ENCODE results near the gene CPNE7.

Gene CPNE7

DNA sequence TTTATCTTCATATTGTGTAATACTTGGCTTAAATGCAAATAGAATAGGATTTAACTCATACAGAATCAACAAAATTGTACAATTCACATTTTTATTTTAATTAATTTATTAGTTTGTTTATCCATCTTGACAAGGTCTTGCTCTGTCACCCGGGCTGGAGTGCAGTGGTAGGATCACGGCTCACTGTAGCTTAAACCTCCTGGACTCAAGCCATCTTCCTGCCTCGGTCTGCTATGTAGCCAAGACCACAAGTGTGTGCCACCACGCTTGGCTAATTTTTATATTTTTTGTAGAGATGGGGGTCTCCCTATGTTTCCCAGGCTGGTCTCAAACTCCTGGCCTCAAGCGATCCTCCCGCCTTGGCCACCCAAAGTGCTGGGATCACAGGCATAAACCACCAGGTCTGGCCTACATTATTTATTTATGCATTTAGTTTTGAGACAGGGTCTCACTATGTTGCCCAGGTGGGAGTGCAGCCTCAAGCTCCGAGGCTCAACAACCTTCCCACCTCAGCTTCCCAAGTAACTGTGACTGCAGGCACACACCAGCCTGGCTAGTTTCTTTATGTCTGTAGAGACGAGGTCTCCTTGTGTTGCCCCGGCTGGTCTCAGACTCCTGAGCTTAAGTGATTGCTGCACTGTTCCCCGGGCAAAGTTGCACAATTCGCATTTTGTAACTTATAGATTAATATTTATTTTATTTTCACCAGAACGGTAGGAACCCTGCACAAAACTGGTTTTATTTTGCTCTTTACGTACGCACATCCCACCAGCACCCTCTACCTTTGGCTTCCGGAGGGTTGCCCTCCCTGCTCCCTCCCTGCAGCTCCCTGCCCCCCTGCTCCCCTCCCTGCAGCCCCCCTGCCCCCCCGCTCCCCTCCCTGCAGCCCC, 42.8 kb downstream of the CPNE7 start:
- TF ChIP-seq, protein P1, sequence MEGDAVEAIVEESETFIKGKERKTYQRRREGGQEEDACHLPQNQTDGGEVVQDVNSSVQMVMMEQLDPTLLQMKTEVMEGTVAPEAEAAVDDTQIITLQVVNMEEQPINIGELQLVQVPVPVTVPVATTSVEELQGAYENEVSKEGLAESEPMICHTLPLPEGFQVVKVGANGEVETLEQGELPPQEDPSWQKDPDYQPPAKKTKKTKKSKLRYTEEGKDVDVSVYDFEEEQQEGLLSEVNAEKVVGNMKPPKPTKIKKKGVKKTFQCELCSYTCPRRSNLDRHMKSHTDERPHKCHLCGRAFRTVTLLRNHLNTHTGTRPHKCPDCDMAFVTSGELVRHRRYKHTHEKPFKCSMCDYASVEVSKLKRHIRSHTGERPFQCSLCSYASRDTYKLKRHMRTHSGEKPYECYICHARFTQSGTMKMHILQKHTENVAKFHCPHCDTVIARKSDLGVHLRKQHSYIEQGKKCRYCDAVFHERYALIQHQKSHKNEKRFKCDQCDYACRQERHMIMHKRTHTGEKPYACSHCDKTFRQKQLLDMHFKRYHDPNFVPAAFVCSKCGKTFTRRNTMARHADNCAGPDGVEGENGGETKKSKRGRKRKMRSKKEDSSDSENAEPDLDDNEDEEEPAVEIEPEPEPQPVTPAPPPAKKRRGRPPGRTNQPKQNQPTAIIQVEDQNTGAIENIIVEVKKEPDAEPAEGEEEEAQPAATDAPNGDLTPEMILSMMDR (conservative IDR thresholded peaks at IDR 0.05; ENCODE audit: low read depth): no peak
- H3K27ac ChIP-seq: peak overlapping the region; percentile 46
- DNase-seq (ENCODE audit: low spot score): no peak
- CTCF ChIA-PET: interaction anchor here (0.7 to 1.1 kb wide), 2 partner anchors 19 to 40 kb away, joined by 3 read pairs; no protein-coding TSS in a partner anchor
- POLR2A ChIA-PET (ENCODE audit: low non-redundant PET): no interaction called here

DNA sequence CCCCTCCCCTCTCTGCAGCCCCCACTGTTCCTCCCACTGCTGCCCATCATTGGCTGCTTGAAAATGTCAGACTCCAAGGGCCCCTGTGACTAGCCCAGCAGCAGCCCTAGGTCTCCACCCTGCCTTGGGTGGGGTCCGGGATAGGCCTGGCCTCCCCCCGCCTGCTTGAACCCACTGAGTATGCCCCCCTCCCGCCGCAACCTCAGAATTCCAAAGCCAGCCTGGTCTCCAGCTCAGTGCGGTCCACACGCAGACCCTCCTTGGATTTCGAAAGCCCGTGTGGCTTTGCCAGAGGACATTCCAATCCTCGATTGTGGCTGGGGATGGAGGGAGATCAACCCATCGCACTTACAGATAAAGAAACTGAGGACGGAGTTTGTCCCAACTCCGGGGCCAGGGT, 44.3 kb downstream of the CPNE7 start:
- H3K27ac ChIP-seq: no peak overlapping the region
- TF ChIP-seq, protein P1 (conservative IDR thresholded peaks at IDR 0.05; ENCODE audit: low read depth): no peak
- DNase-seq (ENCODE audit: low spot score): no peak
- CTCF ChIA-PET: no interaction called here
- POLR2A ChIA-PET (ENCODE audit: low non-redundant PET): no interaction called here

DNA sequence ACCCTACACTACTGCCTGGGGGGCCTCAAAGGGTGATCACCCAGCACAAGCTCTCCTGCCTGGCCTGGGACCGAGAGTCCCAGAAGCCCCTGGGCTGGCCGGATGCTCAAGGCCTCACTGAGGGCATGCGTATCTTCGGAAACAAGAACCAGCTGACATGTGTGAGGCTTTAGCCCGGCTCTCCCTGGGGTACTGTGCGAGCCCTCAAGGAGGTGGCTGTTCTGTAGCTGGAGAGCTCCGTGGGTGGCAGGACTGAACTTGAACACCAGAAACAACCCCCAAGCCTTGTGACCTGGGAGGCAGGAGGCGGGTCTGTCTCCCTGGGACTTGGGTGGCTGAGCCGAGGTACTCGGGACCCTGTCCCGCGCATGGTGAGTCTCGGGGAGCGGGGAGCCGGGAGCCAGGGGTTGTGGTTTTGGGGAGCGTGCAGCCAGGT, 44.9 kb downstream of the CPNE7 start:
- ChIA-PET CTCF (no interaction called here), POLR2A (ENCODE audit: low non-redundant PET) (no interaction called here)
- TF ChIP-seq, protein P1 (conservative IDR thresholded peaks at IDR 0.05; ENCODE audit: low read depth): no peak
- DNase-seq (ENCODE audit: low spot score): no peak
- no peak overlapping the region for H3K27ac ChIP-seq

DNA sequence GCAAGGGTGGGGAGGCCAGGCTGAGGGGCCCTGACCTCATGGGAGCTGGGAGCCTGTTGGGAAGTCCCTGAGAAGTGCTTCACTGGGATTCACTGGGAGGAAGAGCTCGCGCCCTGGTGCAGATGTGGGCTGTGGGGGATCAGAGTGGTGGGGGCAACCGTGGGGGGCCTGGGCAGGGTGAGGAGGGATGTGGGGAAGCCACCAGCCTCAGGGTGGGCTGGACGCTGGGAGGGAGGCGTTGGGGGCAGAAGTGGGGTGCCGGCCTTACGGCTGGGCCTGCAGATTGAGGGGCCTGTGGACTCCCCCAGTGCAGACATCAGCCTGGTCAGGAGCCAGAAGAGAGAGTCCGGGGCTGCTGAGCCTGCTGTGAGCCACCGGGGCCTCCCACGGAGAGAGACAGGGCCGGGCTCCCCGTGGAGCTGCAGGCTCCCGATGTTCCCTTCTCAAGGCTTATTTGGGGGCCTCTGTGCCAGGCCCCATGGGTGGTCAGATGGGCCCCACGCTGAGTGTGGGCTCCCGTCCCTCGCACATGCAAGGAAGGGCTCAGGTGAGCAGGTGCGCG, 45.7 kb downstream of the CPNE7 start:
- no peak for DNase-seq (ENCODE audit: low spot score)
- no peak overlapping the region for H3K27ac ChIP-seq
- POLR2A ChIA-PET (ENCODE audit: low non-redundant PET): interaction anchor here (0.6 kb wide), 1 partner anchor 61 kb away, joined by 3 read pairs; no protein-coding TSS in a partner anchor
- TF ChIP-seq, protein P1 (conservative IDR thresholded peaks at IDR 0.05; ENCODE audit: low read depth): no peak
- CTCF ChIA-PET: no interaction called here

DNA sequence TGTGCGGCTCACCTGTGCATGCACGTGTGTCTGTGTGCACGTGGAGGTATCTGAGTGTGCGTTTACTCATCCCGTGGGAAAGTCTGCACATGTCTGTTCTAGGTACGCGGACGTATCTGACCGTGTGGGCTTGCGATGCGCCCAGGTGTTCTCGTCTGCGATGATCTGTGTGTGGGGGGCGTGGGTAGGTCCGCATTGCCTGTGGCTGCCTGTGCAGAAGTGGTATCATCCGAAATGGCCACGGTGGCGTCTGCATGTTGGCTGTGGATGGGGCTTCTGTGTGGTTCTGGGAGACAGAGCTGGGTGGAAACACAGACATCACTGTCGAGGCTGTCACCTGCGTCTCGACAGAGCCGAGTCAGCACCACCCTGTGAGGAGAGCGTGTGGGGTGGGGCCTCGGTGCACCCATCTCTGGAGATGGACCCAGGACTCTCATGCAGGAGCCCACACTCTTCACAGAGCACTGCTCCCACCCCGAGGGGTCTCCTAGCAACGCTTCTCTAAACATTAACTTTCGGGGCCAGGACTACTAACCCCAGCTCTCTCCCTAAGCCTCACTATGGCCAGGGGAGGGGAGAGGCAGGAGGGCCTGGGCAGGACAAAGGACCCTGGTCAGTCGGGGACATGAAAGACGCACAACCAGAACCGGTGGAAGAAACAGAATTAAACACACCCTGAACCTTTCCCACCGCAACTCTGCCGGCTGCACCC, 46.3 kb downstream of the CPNE7 start:
- H3K27ac ChIP-seq: no peak overlapping the region
- no peak for DNase-seq (ENCODE audit: low spot score)
- ChIA-PET CTCF (interaction anchor here (0.7 kb wide), 1 partner anchor 11 kb away, joined by 4 read pairs; no protein-coding TSS in a partner anchor), POLR2A (ENCODE audit: low non-redundant PET) (interaction anchor here (0.6 kb wide), 1 partner anchor 62 kb away, joined by 3 read pairs; no protein-coding TSS in a partner anchor)
- TF ChIP-seq, protein P1 (conservative IDR thresholded peaks at IDR 0.05; ENCODE audit: low read depth): no peak

All from RWPE1 (cell line).